GM12878 (cell line): Measurements from ENCODE around the gene TLE3. TPM values are rescaled to one million over a fixed set of nuclear protein-coding genes. Genes with fewer than 3 reads are reported as not detected.

ENCODE experiments used
- GATAD2B ChIP-seq: fragments of 450-650 bp; conservative IDR thresholded peaks from 2 replicates; pipeline ENCODE4 v1.6.1; 2017; ENCODE audit warnings: low read depth, mild to moderate bottlenecking, moderate library complexity
- HDAC2 ChIP-seq: fragments of 200-600 bp; sonication (generic); IDR thresholded peaks from 2 replicates; pipeline ENCODE4 v1.6.1; 2017
- MEF2B ChIP-seq: fragments of 450-650 bp; IDR thresholded peaks from 2 replicates; pipeline ENCODE4 v1.6.1; 2018; ENCODE audit warnings: mild to moderate bottlenecking, moderate library complexity; ENCODE audit not compliant: partially characterized antibody, poor library complexity, severe bottlenecking
- NFIC ChIP-seq: IDR thresholded peaks from 2 replicates; pipeline ENCODE4 v1.6.1; 2012; ENCODE audit warnings: low read depth, mild to moderate bottlenecking, inconsistent platforms, low read length, moderate library complexity
- RAD21 ChIP-seq: IDR thresholded peaks from 2 replicates; pipeline ENCODE4 v1.6.1; 2011; ENCODE audit warnings: mild to moderate bottlenecking, low read depth, low read length, moderate library complexity; ENCODE audit not compliant: insufficient read depth
- RELA ChIP-seq: fragments of 450-650 bp; IDR thresholded peaks from 2 replicates; pipeline ENCODE4 v1.8.0; 2014; ENCODE audit warnings: borderline replicate concordance; ENCODE audit not compliant: partially characterized antibody
- RUNX3 ChIP-seq: IDR thresholded peaks from 2 replicates; pipeline ENCODE4 v1.6.1; 2012; ENCODE audit warnings: low read length, inconsistent platforms
- SMAD5 ChIP-seq: IDR thresholded peaks from 2 replicates; pipeline ENCODE4 v1.6.1; 2016; ENCODE audit warnings: antibody characterized with exemption, low read depth
- SRF ChIP-seq, 2 experiments: IDR thresholded peaks; 2 replicates each; pipeline ENCODE4 v1.6.1; 2011; ENCODE audit warnings: low read depth in 2 of 2, low read length in 2 of 2, mild to moderate bottlenecking in 1 of 2, moderate library complexity in 1 of 2
- TBL1XR1 ChIP-seq: IDR thresholded peaks from 2 replicates; pipeline ENCODE4 v1.6.1; 2012; ENCODE audit warnings: low read depth, low read length, improper control_type of control experiment
- ZZZ3 ChIP-seq: IDR thresholded peaks from 2 replicates; pipeline ENCODE4 v1.6.1; 2011; ENCODE audit warnings: low read depth; ENCODE audit not compliant: control insufficient read depth, insufficient read length
- polyA plus RNA-seq, 11 experiments: library from polyadenylated mRNA; depleted of rRNA in 4 of 11; unstranded in 6 of 11; stranded (reverse) in 5 of 11; fragments of >200 nt; fragmentation: Nextera tagmentation in 4 of 11; fragmentation: Illumina TruSeq in 1 of 11; extraction: Ambion mirVana in 4 of 11; extraction: Trizol in 1 of 11; gene quantifications; 1 replicate in 1 of 11; 2 replicates in 10 of 11; pipeline versions ENCODE4 v1.2.1 to v1.2.3, GENCODE V29; 2011 to 2016; ENCODE audit warnings: inconsistent platforms in 2 of 11, missing spikeins in 2 of 11, low read depth in 1 of 11
- total RNA-seq, 4 experiments: library from RNA; depleted of rRNA in 3 of 4; stranded (reverse); fragments of >200 nt in 3 of 4; fragmentation: Illumina TruSeq in 1 of 4; extraction: Trizol in 1 of 4; gene quantifications; 2 replicates each; pipeline versions ENCODE4 v1.2.1 to v1.2.3, GENCODE V29; 2013 to 2021
- TF ChIP-seq, protein P1 (sequence below): fragments of 450-650 bp; IDR thresholded peaks from 2 replicates; pipeline ENCODE4 v1.6.1; 2018; ENCODE audit warnings: borderline replicate concordance, mild to moderate bottlenecking; ENCODE audit not compliant: partially characterized antibody
- TF ChIP-seq, protein P2 (sequence below): fragments of 450-650 bp; IDR thresholded peaks from 2 replicates; pipeline ENCODE4 v1.6.1; 2017; ENCODE audit warnings: mild to moderate bottlenecking, moderate library complexity

TLE3 gene
- total and polyA plus RNA-seq, 10 of the 15 experiments (the other 5 are each of a cell fraction or from before 2014, with no cell fraction given), result 1.2 to 65.5 (median 9.7) TPM

GRCh38 chr15:69998541-69999391, 99.0 kb downstream of the TLE3 start (continued):
- TF ChIP-seq, protein P1, sequence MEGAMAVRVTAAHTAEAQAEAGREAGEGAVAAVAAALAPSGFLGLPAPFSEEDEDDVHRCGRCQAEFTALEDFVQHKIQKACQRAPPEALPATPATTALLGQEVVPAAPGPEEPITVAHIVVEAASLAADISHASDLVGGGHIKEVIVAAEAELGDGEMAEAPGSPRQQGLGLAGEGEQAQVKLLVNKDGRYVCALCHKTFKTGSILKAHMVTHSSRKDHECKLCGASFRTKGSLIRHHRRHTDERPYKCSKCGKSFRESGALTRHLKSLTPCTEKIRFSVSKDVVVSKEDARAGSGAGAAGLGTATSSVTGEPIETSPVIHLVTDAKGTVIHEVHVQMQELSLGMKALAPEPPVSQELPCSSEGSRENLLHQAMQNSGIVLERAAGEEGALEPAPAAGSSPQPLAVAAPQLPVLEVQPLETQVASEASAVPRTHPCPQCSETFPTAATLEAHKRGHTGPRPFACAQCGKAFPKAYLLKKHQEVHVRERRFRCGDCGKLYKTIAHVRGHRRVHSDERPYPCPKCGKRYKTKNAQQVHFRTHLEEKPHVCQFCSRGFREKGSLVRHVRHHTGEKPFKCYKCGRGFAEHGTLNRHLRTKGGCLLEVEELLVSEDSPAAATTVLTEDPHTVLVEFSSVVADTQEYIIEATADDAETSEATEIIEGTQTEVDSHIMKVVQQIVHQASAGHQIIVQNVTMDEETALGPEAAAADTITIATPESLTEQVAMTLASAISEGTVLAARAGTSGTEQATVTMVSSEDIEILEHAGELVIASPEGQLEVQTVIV, result no peak
- TF ChIP-seq TBL1XR1 (no peak), RELA (no peak), HDAC2 (no peak), MEF2B (no peak), SMAD5 (no peak), GATAD2B (no peak), ZZZ3 (no peak), NFIC (no peak), RUNX3 (no peak), SRF (IDR thresholded peaks at IDR 0.05; ENCODE audit: low read depth in 2 of 2, low read length in 2 of 2) (no peak), RAD21 (no peak)
- TF ChIP-seq, protein P2, sequence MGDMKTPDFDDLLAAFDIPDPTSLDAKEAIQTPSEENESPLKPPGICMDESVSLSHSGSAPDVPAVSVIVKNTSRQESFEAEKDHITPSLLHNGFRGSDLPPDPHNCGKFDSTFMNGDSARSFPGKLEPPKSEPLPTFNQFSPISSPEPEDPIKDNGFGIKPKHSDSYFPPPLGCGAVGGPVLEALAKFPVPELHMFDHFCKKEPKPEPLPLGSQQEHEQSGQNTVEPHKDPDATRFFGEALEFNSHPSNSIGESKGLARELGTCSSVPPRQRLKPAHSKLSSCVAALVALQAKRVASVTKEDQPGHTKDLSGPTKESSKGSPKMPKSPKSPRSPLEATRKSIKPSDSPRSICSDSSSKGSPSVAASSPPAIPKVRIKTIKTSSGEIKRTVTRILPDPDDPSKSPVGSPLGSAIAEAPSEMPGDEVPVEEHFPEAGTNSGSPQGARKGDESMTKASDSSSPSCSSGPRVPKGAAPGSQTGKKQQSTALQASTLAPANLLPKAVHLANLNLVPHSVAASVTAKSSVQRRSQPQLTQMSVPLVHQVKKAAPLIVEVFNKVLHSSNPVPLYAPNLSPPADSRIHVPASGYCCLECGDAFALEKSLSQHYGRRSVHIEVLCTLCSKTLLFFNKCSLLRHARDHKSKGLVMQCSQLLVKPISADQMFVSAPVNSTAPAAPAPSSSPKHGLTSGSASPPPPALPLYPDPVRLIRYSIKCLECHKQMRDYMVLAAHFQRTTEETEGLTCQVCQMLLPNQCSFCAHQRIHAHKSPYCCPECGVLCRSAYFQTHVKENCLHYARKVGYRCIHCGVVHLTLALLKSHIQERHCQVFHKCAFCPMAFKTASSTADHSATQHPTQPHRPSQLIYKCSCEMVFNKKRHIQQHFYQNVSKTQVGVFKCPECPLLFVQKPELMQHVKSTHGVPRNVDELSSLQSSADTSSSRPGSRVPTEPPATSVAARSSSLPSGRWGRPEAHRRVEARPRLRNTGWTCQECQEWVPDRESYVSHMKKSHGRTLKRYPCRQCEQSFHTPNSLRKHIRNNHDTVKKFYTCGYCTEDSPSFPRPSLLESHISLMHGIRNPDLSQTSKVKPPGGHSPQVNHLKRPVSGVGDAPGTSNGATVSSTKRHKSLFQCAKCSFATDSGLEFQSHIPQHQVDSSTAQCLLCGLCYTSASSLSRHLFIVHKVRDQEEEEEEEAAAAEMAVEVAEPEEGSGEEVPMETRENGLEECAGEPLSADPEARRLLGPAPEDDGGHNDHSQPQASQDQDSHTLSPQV, result no peak
